HUES6 (cell line): ENCODE measurements around the gene ING2.

Source experiments
- H3K27ac ChIP-seq: 2 replicates; pipeline ENCODE4 v1.7.0; 2013; ENCODE audit warnings: low read depth, mild to moderate bottlenecking, low read length, inconsistent platforms
- H3K27me3 ChIP-seq: 2 replicates; pipeline ENCODE4 v1.6.1; 2013; ENCODE audit warnings: low read length; ENCODE audit not compliant: control insufficient read depth, insufficient read depth
- H3K36me3 ChIP-seq: 2 replicates; pipeline ENCODE4 v1.6.1; 2013; ENCODE audit warnings: low read length; ENCODE audit not compliant: control insufficient read depth, insufficient read depth
- H3K4me1 ChIP-seq: 2 replicates; pipeline ENCODE4 v1.6.1; 2013; ENCODE audit warnings: low read length; ENCODE audit not compliant: control insufficient read depth, insufficient read depth
- H3K4me3 ChIP-seq: 2 replicates; pipeline ENCODE4 v1.5.1; 2013; ENCODE audit warnings: low read depth, low read length
- H3K9ac ChIP-seq: one replicate; pipeline ENCODE4 v1.6.1; 2013; ENCODE audit warnings: mild to moderate bottlenecking, low read length
- H3K9me3 ChIP-seq: 2 replicates; pipeline ENCODE4 v1.6.1; 2013; ENCODE audit warnings: low read depth, low read length; ENCODE audit not compliant: control insufficient read depth, insufficient read depth

ING2 gene

GRCh38 chr4:183499389-183499788 lies 5.5 kb upstream of the ING2 start:
- Histone ChIP-seq H3K27me3 (no peaks in the 10 kb centered on the region), H3K4me3 (no peak overlapping the region), H3K9ac (no peak overlapping the region), H3K4me1 (peaks cover 14% of the 10 kb centered on the region; the same call in 1 of the 2 replicates), H3K9me3 (no peaks in the 10 kb centered on the region), H3K27ac (no peak overlapping the region), H3K36me3 (no peaks in the 10 kb centered on the region)

- Histone ChIP-seq H3K9me3 (no peaks in the 10 kb centered on the region), H3K27ac (no peak overlapping the region), H3K4me1 (peaks cover 14% of the 10 kb centered on the region; the same call in 1 of the 2 replicates), H3K36me3 (no peaks in the 10 kb centered on the region), H3K27me3 (no peaks in the 10 kb centered on the region), H3K4me3 (no peak overlapping the region), H3K9ac (no peak overlapping the region)
Observed at GRCh38 chr4:183499801-183500200, 5.1 kb upstream of the ING2 start.

GRCh38 chr4:183503497-183504063 lies 1.3 kb upstream of the ING2 start:
- Histone ChIP-seq H3K27ac (peak overlapping the region; percentile 80; the same call in 1 of the 2 replicates), H3K27me3 (no peaks in the 10 kb centered on the region), H3K9me3 (no peaks in the 10 kb centered on the region), H3K4me3 (peak overlapping the region; percentile 94), H3K4me1 (peaks cover 11% of the 10 kb centered on the region; the same call in 1 of the 2 replicates), H3K9ac (peak overlapping the region; percentile 86), H3K36me3 (no peaks in the 10 kb centered on the region)

- Histone ChIP-seq H3K4me1 (peaks cover 15% of the 10 kb centered on the region; the same call in 1 of the 2 replicates), H3K4me3 (peak overlapping the region; percentile 94), H3K36me3 (no peaks in the 10 kb centered on the region), H3K27me3 (no peaks in the 10 kb centered on the region), H3K27ac (peak overlapping the region; percentile 80; the same call in 1 of the 2 replicates), H3K9ac (peak overlapping the region; percentile 90), H3K9me3 (no peaks in the 10 kb centered on the region)
Observed at GRCh38 chr4:183504064-183504929, 561 bp upstream of the ING2 start.

- H3K27me3 ChIP-seq = no peaks in the 10 kb centered on the region
- H3K4me3 ChIP-seq = peak overlapping the region; percentile 94
- H3K27ac ChIP-seq = peak overlapping the region; percentile 89; the same call in 1 of the 2 replicates
Observed at GRCh38 chr4:183505611-183506388, 942 bp downstream of the ING2 start.

GRCh38 chr4:183506389-183506735 lies 1.5 kb downstream of the ING2 start:
- peak overlapping the region; percentile 94 for H3K4me3 ChIP-seq
- H3K27me3 ChIP-seq = no peaks in the 10 kb centered on the region
- peak overlapping the region; percentile 90 for H3K9ac ChIP-seq
- H3K36me3 ChIP-seq = peaks cover 13% of the 10 kb centered on the region
- H3K4me1 ChIP-seq = peaks cover 15% of the 10 kb centered on the region; the same call in 1 of the 2 replicates
- no peaks in the 10 kb centered on the region for H3K9me3 ChIP-seq
- H3K27ac ChIP-seq = no peak overlapping the region; the same call in 1 of the 2 replicates

More at GRCh38 chr4:183505611-183506388, 942 bp downstream of the ING2 start:
- Histone ChIP-seq H3K9ac (peak overlapping the region; percentile 90), H3K36me3 (peaks cover 7% of the 10 kb centered on the region), H3K4me1 (peaks cover 15% of the 10 kb centered on the region; the same call in 1 of the 2 replicates), H3K9me3 (no peaks in the 10 kb centered on the region)

GRCh38 chr4:183507925-183508696 lies 3.3 kb downstream of the ING2 start:
- Histone ChIP-seq H3K9ac (no peak overlapping the region), H3K4me3 (no peak overlapping the region), H3K27ac (no peak overlapping the region)

GRCh38 chr4:183508697-183509335 lies 4.0 kb downstream of the ING2 start:
- H3K4me3 ChIP-seq = peak overlapping the region; percentile 7; the same call in 1 of the 2 replicates
- H3K9ac ChIP-seq = no peak overlapping the region
- H3K27me3 ChIP-seq = no peaks in the 10 kb centered on the region
- H3K4me1 ChIP-seq = peaks cover 20% of the 10 kb centered on the region
- no peaks in the 10 kb centered on the region for H3K9me3 ChIP-seq
- peaks cover 25% of the 10 kb centered on the region for H3K36me3 ChIP-seq
- H3K27ac ChIP-seq = no peak overlapping the region

More at GRCh38 chr4:183507925-183508696, 3.3 kb downstream of the ING2 start:
- no peaks in the 10 kb centered on the region for H3K9me3 ChIP-seq
- H3K36me3 ChIP-seq = peaks cover 25% of the 10 kb centered on the region
- H3K4me1 ChIP-seq = peaks cover 15% of the 10 kb centered on the region
- H3K27me3 ChIP-seq = no peaks in the 10 kb centered on the region

GRCh38 chr4:183515411-183515810 lies 10.6 kb downstream of the ING2 start:
- H3K27ac ChIP-seq = no peak overlapping the region
- no peak overlapping the region for H3K4me3 ChIP-seq
- H3K4me1 ChIP-seq = peaks cover 30% of the 10 kb centered on the region
- no peaks in the 10 kb centered on the region for H3K9me3 ChIP-seq
- peaks cover 21% of the 10 kb centered on the region for H3K36me3 ChIP-seq
- H3K9ac ChIP-seq = no peak overlapping the region
- no peaks in the 10 kb centered on the region for H3K27me3 ChIP-seq

GRCh38 chr4:183517194-183517593 lies 12.3 kb downstream of the ING2 start:
- no peaks in the 10 kb centered on the region for H3K27me3 ChIP-seq
- H3K36me3 ChIP-seq = peaks cover 6% of the 10 kb centered on the region; the same call in 1 of the 2 replicates
- H3K9ac ChIP-seq = no peak overlapping the region
- no peak overlapping the region for H3K4me3 ChIP-seq
- H3K9me3 ChIP-seq = no peaks in the 10 kb centered on the region
- peaks cover 35% of the 10 kb centered on the region for H3K4me1 ChIP-seq
- no peak overlapping the region for H3K27ac ChIP-seq
